NCI-H1436 treated with DMSO at 0.1 percent for 48 hours (cell line): ENCODE data around the gene P4HA3.

Source experiments
- DNase-seq: peaks from one replicate; lab custom pipeline; 2025; lab: John Stamatoyannopoulos, UW

P4HA3 gene

GRCh38 chr11:74316772-74317505 lies 5.5 kb upstream of the P4HA3 start:
- no peak for DNase-seq

DNA sequence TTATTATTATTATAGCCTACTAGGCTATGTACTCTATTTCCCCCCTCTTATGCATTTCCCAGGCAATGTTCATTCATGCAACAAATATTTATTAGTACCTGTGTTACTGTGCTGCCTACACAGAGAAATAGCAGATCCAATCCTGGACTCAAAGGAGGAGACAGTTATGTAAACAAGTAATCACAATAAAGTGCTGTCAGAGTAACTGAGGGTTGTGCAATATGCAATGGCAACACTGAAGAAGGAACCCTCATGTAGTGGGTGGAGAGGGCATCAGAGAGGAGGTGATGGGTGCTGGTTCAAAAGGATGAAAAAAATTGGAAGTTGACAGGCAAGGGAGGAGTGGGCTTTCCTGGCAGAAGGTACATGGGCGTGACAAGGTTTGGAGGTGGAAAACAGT lies 886 bp upstream of the P4HA3 start:
- no peak for DNase-seq

GRCh38 chr11:74310857-74311256 lies 583 bp downstream of the P4HA3 start:
- DNase-seq, result no peak

DNA sequence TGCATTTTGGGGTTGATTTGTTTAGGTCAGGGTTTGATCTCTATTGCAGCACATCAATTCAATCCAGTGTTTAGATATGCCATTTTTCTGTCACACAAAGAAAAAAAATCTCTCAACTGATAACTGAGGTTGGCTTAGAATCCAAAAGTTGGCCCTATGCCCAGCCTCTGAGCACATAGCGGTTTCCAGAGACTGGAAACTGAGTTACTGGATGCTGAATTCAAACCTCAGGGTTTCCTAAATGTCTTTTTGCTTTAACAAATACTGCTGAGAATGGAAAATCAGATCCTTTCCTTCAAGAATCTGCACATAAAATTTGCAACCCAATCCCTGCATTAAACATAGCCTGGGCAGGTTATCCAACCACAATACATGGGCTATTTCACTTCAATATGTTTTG lies 4.0 kb downstream of the P4HA3 start:
- no peak for DNase-seq

GRCh38 chr11:74306435-74307175 lies 4.8 kb downstream of the P4HA3 start:
- no peak for DNase-seq

DNA sequence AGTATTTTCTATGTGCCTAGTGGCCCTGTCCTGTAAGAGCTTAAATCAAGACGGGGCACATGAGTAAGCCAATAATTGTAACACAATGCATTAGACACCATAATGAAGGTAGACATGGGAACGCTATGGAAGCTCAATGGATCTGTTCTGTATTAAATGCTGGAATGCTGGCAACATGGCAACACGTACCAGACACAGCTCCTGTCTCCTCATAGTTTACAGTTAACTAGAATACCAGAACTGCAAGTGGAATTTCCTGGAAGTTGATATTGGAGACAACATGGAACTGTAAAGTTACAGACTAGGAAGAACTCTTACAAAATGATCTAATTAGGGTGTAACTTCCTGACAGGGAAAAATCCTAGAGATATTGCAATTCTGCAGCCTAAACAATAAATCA lies 12.4 kb downstream of the P4HA3 start:
- no peak for DNase-seq

DNA sequence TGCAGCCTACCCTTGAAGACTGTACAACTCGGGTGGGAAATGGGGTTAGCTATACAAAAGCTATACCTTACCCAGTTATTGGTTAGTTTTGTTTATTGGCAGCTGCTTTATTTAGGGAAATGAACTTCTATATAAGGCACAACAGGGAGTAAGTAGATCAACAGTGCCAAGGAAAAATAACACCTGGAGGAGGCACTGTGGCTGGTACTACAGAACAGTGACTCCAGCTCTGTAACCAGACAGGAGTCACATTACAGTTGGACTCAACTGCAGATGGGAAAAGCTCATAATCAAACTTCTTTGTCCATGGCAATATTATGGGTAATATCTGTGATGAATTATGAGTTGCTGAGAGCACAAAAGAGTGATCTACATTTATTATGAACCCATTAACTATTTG lies 14.0 kb downstream of the P4HA3 start:
- DNase-seq, result no peak

GRCh38 chr11:74288911-74289310 lies 22.5 kb downstream of the P4HA3 start:
- DNase-seq, result no peak

DNA sequence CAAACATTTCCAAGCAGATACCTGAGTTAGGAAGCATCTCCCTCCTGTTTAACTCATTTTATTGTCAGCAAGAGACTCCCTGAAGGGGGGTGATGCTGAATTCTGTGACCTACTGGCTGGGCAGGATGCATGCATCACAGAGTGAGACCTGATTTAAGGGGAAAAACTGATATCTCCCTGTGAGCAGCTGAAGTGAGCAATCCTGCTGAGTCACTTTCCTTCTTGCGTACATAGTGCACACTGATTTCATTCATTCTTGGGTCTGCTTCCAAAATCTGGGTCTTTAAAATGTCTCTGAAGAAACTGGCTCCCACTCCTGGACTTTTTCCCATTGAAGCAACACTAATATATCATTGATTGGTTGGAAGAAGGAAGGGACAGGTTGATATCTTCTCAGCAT lies 23.3 kb downstream of the P4HA3 start:
- DNase-seq, result no peak

- DNase-seq, result no peak
Measured at GRCh38 chr11:74284466-74284865, 27.0 kb downstream of the P4HA3 start.

- no peak for DNase-seq
Measured at GRCh38 chr11:74283580-74284180, 27.8 kb downstream of the P4HA3 start.

- no peak for DNase-seq
Measured at GRCh38 chr11:74282914-74283371, 28.5 kb downstream of the P4HA3 start.

GRCh38 chr11:74282421-74282820 lies 29.0 kb downstream of the P4HA3 start:
- no peak for DNase-seq

DNA sequence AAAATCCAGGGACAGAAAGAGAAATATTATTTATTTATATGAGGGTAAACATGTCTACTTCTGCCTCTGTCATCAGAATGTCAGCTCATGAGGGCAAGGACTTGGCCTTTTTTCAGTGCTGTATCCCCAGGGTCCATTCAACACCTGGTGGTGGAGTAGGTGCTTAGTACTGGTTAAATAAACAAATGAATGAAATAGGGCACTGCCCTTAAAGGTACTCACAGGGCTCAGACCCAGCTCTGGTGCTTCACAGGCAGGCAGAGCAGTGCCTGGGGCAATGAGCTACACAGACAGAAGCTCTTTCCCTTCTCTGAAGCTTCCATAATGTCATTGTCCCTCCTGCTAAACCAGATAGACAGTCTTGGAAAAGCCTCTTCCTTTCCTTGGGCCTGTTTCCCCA lies 30.9 kb downstream of the P4HA3 start:
- no peak for DNase-seq

GRCh38 chr11:74279256-74279655 lies 32.2 kb downstream of the P4HA3 start:
- no peak for DNase-seq

DNA sequence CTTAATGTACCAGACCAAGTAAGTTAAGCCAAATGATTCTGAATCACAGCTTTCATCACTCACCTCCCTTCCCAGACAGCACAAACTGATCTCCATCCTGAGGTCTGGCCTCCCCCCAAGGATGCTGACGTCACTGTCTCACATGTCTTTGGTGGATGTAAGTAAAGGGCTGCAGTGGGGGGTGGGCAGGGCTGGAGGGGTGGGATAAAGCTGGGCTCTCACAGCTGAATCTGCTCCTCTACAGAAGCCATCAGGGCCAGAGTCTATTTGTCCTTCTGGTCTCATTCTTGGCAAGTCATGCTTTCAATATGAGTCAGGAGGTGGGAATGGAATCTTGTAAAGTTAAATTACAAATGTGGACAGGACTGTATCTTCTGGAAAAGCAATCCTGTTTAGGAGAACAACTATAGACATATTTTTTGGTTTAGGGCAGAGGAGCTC lies 32.7 kb downstream of the P4HA3 start:
- no peak for DNase-seq

- DNase-seq, result no peak
Measured at GRCh38 chr11:74278103-74278502, 33.3 kb downstream of the P4HA3 start.

DNA sequence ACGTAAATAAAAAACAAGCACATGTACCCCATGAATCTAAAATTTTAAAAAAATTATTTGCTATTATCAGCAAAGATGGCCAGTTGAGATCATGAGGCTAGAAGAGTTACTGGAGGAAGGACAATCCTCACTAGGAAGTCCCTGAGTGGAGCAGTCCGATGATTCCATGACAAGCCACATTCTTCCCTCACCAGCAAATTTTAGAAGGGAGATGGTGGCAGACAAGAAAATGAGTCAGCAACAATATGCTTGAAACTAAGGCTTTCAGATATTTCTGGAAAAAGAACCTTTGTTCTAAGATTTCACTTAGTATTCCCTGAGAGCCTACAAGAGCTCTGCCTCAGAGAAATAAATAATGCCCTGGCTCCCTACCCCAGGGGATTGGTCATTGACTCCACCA lies 34.9 kb downstream of the P4HA3 start:
- no peak for DNase-seq

GRCh38 chr11:74272276-74272675 lies 39.2 kb downstream of the P4HA3 start:
- no peak for DNase-seq

GRCh38 chr11:74269161-74269811 lies 42.2 kb downstream of the P4HA3 start:
- no peak for DNase-seq

- DNase-seq, result no peak
Measured at GRCh38 chr11:74268456-74268855, 43.0 kb downstream of the P4HA3 start.

- no peak for DNase-seq
Measured at GRCh38 chr11:74267014-74267413, 44.4 kb downstream of the P4HA3 start.

GRCh38 chr11:74265256-74265655 lies 46.2 kb downstream of the P4HA3 start:
- no peak for DNase-seq
